BE2C (cell line): ENCODE results near the gene DNAH3.
A peak's percentile ranks its signal among the peaks of the same experiment; 100 is the strongest.
"Not testable (repeated sequence)": the region's sequence is repeated elsewhere in the genome, so short reads cannot be mapped to it uniquely, and the experiment has no call there.

Experiments used
- DNase-seq: peaks from one replicate; pipeline ENCODE4 v3.0.0-alpha.2; 2020
- H3K27me3 ChIP-seq: fragments of 250-450 bp; sonication (Bioruptor Pico); 2 replicates; pipeline ENCODE4 v1.5.1; 2020; ENCODE audit warnings: mild to moderate bottlenecking
- H3K36me3 ChIP-seq: fragments of 250-450 bp; sonication (Bioruptor Pico); 2 replicates; pipeline ENCODE4 v1.5.1; 2020; ENCODE audit warnings: mild to moderate bottlenecking
- H3K4me1 ChIP-seq: fragments of 250-450 bp; sonication (Bioruptor Pico); 2 replicates; pipeline ENCODE4 v1.5.1; 2020
- H3K4me3 ChIP-seq: 2 replicates; pipeline ENCODE4 v1.5.1; 2011; ENCODE audit warnings: low read depth, low read length
- H3K9me3 ChIP-seq: fragments of 250-450 bp; sonication (Bioruptor Pico); 2 replicates; pipeline ENCODE4 v1.5.1; 2020
- CTCF ChIP-seq: IDR thresholded peaks from 2 replicates; pipeline ENCODE4 v1.5.1; 2012; ENCODE audit warnings: mild to moderate bottlenecking, low read depth, low read length

DNAH3 gene

GRCh38 chr16:21053590-21053989 lies 97.1 kb downstream of the DNAH3 start:
- no peak for TF ChIP-seq CTCF
- no peaks in the 10 kb centered on the region for H3K27me3 ChIP-seq
- DNase-seq: no peak

GRCh38 chr16:21048091-21048912 lies 102.3 kb downstream of the DNAH3 start:
- not testable (repeated sequence) for H3K4me1 ChIP-seq, H3K27me3 ChIP-seq, H3K4me3 ChIP-seq, H3K9me3 ChIP-seq, H3K36me3 ChIP-seq
- peak; percentile 17 for DNase-seq

More at GRCh38 chr16:21053590-21053989, 97.1 kb downstream of the DNAH3 start:
- no peaks in the 10 kb centered on the region for H3K36me3 ChIP-seq
- H3K4me3 ChIP-seq: no peak overlapping the region
- no peaks in the 10 kb centered on the region for H3K9me3 ChIP-seq
- H3K4me1 ChIP-seq: no peaks in the 10 kb centered on the region

GRCh38 chr16:21038197-21038596 lies 112.4 kb downstream of the DNAH3 start:
- TF ChIP-seq CTCF: no peak
- Histone ChIP-seq H3K4me3 (no peak overlapping the region), H3K36me3 (no peaks in the 10 kb centered on the region), H3K4me1 (no peaks in the 10 kb centered on the region), H3K9me3 (no peaks in the 10 kb centered on the region), H3K27me3 (no peaks in the 10 kb centered on the region)
- DNase-seq: no peak

GRCh38 chr16:21037736-21038135 lies 112.9 kb downstream of the DNAH3 start:
- TF ChIP-seq CTCF: no peak
- Histone ChIP-seq H3K27me3 (no peaks in the 10 kb centered on the region), H3K4me3 (no peak overlapping the region), H3K9me3 (no peaks in the 10 kb centered on the region), H3K36me3 (no peaks in the 10 kb centered on the region), H3K4me1 (no peaks in the 10 kb centered on the region)
- no peak for DNase-seq

GRCh38 chr16:21037168-21037567 lies 113.5 kb downstream of the DNAH3 start:
- no peak for DNase-seq
- Histone ChIP-seq H3K27me3 (no peaks in the 10 kb centered on the region), H3K4me1 (no peaks in the 10 kb centered on the region), H3K36me3 (no peaks in the 10 kb centered on the region), H3K9me3 (no peaks in the 10 kb centered on the region), H3K4me3 (no peak overlapping the region)
- no peak for TF ChIP-seq CTCF

GRCh38 chr16:21036471-21036870 lies 114.2 kb downstream of the DNAH3 start:
- H3K4me3 ChIP-seq: no peak overlapping the region
- H3K27me3 ChIP-seq: no peaks in the 10 kb centered on the region
- H3K4me1 ChIP-seq: no peaks in the 10 kb centered on the region
- H3K9me3 ChIP-seq: no peaks in the 10 kb centered on the region
- no peak for DNase-seq
- no peaks in the 10 kb centered on the region for H3K36me3 ChIP-seq
- no peak for TF ChIP-seq CTCF
